HG03196 (cell line): ENCODE results near the gene SFSWAP.

Experiments used
- ATAC-seq: cut with Tn5 transposase; IDR thresholded peaks from one replicate; pipeline ENCODE4 v1.9.1; 2021; ENCODE audit not compliant: unreplicated experiment

SFSWAP gene

DNA sequence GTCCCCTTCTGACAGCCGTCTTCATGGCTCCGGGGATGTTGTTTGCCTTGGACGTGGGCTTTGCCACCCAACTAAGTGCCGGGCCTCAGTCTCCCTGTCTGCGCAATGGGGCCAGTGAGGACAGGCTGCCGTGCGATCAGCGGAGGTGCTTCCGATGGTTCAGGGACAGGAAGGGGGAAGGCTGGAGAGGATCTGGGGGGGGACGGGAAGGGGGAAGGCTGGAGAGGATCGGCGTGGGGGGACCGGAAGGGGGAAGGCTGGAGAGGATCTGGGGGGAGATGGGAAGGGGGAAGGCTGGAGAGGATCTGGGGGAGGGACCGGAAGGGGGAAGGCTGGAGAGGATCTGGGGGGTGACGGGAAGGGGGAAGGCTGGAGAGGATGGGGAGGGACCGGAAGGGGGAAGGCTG, 120.7 kb downstream of the SFSWAP start:
- no peak for ATAC-seq

DNA sequence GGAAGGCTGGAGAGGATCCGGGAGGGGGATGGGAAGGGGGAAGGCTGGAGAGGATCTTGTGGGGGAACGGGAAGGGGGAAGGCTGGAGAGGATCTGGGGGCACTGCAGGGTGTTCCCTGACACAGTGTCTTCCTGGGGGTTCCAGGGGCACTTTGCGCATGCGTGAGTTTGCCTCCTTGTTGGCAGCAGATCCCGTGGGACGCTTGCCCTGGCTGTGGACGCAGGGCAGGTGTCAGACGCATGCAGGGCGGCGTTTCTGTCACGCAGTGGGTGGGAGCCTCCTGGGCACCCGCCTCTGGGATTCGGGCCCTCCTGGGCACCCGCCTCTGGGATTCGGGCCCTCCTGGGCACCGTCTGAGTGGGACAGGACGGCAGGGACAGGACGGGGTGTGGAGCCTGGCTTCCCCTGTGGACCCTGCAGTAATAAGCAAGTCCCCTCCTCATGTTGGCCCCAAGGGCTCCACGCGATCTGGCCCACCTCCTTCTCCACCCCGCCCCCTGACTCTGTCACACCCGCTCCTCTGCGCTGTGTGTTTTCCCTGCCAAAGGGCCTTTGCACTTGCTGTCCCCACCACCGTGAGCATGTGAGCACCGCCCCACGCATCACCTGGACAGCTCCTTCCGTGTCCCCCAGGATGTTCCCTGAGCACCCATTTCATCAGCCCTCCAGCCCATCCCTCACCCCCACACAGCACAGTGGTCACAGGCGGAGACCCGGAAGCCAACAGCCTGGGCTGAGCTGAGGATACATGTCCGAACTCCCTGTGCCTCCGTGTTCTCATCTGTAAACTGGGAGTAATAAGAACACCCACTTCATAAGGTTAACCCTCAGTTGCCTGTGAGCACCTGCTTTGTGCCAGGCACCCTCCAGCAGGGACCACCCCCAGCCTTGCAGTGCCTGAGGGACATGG, 121.7 kb downstream of the SFSWAP start:
- no peak for ATAC-seq

DNA sequence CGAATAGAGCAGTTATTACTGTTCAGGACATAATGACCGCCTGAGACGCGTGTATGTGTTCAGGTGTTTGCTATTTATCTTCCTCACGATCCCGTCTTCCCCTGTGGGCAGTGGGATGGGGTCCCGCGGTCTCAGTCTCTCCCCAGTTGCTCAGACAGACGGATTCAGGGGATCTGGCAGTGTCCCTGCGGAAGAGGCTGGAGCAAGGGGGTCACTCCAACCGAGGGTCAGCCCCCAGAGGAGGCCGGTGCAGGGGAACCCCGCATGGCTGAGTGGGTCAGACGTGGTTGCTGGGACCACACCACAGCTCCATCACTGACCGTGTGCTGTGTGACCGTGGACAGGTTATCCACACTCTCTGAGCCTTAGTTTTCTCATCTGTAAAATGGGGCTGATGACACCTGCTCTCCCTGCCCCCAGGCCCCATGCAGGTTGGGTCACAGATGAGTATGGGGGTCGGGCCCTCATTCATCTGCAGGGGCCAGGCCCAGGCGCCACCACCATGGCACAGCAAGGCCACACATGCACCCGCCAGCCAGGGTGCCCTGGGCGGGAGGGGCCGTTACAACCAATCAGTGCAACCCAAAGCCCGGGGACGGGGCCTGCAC, 122.5 kb downstream of the SFSWAP start:
- ATAC-seq = no peak

DNA sequence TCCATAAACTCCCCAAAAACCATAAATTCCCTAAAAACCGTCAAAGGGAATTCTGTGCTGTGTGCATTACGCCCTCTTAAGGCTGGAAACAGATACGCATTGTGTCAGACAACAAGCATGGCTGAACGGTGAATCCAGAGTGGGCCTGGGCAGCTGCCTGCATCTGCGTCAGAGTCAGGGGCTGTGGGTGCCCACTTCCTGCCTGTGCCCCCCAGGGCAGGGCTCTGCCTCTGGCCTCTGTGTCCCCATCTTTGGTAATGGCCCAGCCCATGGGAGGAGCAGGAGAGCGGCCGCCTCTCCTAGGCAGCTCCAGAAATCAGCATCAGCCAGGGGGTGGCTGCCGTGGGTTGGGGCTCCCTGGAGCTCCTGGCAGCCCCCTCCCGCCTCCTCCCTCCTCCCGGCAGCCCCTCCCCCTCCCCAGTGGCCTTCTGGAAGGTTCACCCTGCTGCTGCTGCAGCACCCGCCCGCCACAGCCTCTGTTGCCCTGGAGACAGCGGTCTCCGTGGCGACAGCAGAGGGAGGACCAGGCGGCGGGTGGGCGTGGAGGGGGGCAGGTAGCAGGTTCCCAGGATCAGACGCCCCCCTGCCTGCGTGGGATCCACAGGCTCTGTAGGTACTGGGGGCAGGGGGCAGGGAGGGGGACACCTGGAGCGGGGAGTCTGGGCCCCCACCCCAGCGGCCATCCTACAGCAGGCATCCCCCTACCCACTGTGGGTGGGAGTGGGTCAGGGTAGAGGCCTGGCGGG, 123.2 kb downstream of the SFSWAP start:
- ATAC-seq = no peak

DNA sequence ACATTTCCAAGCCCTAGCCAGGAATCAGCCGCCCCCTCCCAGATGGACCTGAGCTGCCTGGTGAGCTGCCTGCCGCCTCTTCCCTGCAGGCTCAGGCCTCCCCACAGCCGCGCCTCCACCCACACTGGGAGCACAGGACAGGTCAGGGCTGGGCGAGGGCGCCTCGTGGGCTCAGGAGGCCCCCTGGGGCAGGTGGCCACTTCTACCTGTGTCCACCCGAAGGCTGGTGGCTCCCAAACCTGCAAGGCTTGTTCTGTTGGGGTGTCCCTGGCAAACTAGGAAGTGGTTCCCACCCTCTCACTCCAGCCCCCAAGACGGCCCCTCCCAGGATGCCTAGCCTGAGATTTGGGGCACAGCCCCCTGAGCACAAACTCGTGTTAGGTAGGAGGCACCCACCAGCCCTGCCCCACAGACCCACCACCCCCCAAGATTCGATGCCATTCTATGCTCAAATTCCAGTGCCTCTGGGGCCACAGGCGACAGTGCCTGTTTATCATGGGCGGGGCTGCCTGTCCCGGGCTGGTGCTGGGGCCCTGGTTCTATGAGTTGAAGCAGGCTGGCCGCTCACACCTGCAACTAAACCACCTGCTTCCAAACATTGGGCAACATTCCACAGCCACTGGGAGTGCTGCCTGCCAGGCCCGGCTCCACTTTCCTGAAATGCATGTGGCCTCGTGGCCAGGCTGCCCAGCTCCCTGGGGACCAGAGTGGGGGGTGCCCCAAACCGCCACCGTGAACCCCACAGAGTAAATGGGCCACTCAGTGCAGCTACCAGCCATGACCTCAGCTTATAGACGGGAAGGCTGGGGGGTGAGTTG, 124.1 kb downstream of the SFSWAP start:
- no peak for ATAC-seq

DNA sequence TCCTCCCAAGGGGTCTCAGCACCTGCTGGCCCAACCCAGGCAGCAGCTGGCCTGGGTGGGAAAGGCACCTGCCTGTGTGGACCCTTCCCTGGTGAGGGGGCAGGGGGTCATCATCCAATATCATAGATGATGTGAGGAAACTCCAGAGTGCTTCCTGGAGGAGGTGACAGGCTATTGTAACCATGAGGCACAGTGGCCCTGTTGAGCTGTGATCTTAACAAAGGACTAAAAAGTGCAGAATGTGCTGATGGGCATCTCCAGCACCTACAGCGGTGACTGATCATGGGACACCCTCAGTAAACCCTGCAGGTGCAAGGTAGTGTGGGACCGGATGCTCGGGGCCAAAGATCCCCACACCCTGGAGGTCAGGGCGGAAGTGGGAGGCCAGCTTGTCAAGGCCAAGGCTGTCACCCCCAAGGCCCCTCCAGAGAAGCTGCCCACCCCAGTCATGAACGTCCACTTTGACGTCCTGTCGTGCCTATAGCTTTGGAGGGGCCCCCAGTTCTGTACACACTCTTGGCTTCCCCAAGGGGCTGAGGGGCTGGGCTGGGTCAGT, 124.8 kb downstream of the SFSWAP start:
- ATAC-seq = no peak

DNA sequence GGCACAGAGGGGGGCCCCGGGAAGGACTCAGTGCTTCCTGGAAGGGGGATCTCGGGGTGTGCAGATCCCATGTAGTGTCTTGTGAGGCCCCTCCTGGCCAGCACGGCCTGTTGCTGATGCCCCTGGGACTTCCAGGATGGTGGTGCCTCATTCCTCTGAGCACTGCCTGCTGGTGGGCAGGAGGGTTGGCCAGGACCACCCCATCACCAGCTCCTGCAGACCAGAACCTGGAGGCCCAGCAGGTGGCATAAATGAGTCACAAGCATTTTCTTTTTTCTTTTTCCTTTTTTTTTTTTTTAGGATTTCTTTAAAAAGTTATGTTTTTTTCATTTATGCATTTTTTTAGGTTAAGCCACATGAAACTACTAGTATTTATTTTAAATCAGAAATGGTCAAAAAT, 125.3 kb downstream of the SFSWAP start:
- ATAC-seq = no peak

DNA sequence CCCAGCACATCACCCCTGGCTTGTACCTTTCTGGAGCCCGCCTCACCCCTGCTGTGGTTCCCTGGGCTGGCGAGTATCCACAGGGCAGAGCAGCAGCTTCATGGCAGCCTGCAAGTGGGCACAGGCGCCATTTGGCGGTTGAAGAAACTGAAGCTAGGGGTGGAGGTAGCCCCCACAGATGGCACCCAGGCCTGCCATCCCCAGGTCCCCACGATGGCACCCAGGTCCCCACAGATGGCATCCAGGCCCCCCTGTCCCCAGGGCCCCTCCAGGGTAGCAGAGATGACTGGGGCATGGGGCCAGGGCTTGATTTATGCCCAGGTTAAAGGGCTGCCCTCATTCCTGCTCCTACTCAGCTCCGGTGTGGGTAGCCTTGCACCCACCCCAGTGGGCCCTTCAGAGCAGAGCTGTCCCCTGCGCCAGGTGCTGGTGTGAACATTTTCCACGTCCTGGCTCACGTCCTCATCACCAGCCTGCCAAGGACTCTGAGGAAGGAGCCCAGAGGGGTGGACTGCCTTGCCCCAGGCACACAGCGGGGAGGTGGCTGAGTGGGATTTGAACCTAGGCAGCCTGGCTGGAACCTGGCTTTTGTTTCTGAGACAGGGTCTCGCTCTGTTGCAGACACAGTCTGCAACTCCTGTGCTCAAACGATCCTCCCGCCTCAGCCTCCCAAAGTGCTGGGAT, 126.0 kb downstream of the SFSWAP start:
- ATAC-seq = no peak

DNA sequence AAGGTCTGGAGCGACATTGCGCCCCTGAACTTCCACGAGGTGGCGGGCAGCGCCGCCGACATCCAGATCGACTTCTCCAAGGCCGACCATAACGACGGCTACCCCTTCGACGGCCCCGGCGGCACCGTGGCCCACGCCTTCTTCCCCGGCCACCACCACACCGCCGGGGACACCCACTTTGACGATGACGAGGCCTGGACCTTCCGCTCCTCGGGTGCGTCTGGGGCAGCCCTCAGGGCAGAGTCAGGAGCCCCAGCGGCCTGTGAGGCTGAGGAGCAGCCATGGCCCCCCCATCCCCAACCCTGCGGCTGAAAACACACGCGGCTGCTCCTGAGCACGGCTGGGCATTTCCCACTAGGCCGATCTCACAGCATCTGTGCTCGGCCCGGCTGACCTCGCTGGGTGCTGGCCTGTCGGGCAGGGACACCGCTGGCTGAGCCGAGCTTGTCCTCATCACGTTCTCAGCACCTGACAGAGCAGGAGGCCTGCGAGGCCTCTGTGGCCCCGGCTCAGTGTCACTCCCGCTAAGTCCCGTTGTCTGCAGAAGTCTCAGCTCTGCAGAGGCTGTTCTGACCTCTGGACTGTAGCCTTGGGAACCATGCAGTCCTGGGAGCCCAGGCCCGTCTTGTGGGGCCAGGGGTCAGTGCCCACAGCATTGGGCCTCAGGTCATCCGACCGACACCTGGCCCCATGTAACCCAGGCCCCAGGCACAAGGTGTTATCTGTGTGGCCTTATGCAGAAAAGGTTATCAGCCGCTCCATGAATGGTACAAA, 129.9 kb downstream of the SFSWAP start:
- no peak for ATAC-seq

DNA sequence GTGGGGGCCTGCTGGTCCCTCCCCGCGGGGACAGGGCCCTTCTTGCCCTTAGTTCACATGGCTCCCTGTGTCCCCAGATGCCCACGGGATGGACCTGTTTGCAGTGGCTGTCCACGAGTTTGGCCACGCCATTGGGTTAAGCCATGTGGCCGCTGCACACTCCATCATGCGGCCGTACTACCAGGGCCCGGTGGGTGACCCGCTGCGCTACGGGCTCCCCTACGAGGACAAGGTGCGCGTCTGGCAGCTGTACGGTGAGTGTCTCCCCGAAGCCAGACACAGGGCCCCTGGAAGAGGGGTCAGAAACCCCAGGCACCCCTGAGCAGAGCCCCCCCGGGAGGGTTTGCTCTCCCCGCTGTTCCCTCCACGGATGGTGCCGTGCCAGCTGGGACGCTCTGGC, 130.7 kb downstream of the SFSWAP start:
- ATAC-seq = no peak

DNA sequence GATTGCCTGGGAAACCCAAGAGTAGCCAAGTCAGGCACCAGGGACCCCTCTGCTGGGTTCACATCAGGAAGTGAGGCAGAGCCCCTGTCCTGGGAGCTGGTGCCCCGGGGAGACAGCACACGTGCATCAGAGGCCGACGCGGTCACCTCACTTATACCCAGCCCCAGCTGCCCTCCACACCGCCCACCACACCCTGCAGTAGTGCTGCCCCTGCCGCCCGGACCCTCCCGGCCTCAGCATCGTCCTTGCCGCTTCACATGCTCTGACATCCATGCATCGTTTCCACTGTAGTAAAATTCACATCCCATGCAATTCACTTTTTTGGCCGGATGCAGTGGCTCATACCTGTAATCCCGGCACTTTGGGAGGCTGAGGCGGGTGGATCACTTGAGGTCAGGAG, 131.3 kb downstream of the SFSWAP start:
- ATAC-seq = no peak

DNA sequence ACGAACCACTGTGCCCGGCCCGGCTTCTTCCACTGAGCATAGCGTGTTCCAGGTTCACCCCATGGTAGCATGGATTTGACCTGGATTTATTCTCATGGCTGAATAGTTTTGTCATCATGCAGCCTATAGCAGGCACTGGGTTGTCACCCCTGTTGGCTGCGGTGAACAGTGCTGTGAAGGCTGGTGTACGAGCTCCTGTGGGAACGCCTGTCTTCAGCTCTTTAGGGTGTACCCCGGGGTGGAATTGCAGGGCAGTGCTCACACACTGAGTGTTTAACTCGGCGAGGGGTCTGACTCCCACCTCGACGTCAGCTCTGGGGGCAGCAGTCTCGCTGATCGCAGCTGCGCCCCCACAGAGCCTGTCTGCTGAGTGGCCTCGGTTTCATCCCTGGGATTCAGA, 132.6 kb downstream of the SFSWAP start:
- ATAC-seq = no peak

DNA sequence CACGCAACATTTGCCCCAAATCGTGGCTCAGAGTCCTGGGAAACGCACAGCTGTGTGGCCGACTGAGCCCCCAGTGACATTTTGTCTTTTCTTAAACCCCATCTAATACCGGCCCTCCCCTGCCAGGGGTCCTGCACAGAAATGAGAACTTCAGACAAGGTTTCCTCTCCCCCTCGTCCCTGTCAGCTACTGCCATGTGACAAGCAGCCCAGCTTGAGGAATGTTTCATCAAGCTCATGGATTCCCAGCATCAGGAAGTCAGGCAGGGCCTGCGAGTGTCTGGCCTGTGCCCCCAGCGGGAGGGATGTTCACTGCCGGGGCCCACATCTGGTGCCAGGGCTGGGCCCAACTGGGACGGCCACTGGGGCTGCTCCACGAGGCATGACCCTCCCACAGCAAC, 133.2 kb downstream of the SFSWAP start:
- ATAC-seq = no peak

DNA sequence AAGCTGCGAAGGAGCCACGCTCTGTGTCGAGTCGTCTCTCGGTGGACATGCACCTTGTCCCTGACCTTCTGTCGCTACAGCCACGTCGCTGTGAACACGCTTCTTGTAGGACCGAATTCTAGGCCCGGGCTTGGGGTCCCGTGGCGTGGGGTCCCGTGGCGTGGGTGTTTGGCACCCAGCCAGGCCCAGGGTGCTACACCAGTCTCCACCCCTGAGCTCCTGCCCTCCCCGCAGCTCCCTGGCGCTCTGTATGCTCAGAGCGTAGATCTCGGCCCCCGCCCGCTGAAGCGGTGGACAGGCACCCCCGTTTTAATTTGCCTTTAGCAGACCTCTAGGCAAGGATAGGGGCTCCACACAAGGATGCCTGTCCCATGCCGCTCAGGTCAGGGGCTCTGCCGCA, 133.8 kb downstream of the SFSWAP start:
- ATAC-seq = no peak

DNA sequence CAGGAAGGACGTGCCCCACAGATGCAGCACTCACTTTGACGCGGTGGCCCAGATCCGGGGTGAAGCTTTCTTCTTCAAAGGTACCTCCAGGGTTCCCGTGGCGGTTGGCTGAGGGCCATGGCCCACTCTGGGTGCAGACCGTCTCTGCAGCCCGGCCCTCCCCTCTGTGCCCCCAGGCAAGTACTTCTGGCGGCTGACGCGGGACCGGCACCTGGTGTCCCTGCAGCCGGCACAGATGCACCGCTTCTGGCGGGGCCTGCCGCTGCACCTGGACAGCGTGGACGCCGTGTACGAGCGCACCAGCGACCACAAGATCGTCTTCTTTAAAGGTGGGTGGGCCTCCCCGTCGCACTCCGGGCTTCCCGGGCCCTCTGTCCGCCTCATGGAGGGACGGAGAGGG, 134.2 kb downstream of the SFSWAP start:
- no peak for ATAC-seq

DNA sequence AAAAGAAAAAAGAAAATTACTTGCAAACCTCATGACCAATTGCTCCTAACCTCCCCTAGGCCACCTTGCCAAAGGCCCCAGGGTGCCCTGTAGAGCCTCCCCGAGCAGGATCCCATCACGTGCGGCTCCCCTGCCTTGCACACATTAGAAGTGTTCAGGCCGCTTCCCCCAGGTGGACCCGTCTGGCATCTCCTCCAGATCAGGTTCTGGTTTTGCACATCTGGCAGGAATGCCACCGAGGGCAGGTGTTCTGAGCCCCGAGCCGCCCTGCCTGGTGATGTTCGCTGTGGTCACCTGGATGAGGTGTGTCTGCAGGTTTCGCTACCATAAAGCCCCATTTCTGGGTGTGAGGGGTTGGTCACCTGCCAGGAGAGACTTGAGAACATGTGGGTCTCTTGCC, 136.6 kb downstream of the SFSWAP start:
- ATAC-seq = no peak

DNA sequence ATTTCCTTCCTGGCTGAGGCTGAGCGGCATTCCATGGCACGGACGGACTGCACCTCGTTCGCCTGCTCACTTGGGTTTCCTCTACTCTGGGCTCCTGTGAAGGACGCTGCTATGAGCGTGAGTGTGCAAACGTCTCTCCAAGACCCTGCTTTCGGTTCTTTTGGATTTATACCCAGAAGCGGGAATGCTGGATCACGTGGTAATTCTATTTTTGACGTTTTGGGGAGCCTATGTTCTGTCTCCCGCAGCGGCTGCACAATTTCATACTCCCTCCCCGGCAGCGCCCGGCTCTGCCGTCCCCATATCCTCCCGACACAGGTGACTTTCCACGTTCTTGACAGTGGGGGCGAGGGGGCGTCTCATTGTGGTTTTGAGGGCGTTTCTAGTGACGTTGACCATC, 137.9 kb downstream of the SFSWAP start:
- ATAC-seq = no peak
